GM15510 (cell line): ENCODE data around the gene MCC.

Experiments
- POLR2A ChIP-seq: IDR thresholded peaks from 3 replicates; pipeline ENCODE4 v1.6.1; 2011; ENCODE audit warnings: borderline replicate concordance; ENCODE audit not compliant: insufficient read length; ENCODE audit errors: extremely low read depth

Gene MCC

GRCh38 chr5:113067635-113068344 is 420.5 kb downstream of the MCC start:
- no peak for TF ChIP-seq POLR2A

DNA sequence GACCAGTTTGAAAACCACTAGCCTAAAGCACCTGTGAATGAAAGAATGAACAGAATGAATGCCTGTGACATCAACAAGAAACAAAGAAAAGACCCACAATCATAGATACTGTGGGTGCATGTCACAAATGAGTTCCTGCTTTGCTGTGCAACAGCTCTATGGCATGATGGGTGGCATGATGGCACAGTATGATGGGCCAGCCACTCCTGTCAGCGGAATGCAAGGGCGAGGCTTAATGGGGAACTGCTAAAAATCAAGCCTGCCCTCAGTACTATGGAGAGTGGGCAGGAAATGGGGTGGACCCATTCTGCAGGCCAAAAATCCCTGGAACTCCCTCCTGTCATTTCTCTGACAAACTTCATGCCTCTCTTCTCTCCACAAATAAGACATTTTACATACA is 422.6 kb downstream of the MCC start:
- TF ChIP-seq POLR2A = no peak

DNA sequence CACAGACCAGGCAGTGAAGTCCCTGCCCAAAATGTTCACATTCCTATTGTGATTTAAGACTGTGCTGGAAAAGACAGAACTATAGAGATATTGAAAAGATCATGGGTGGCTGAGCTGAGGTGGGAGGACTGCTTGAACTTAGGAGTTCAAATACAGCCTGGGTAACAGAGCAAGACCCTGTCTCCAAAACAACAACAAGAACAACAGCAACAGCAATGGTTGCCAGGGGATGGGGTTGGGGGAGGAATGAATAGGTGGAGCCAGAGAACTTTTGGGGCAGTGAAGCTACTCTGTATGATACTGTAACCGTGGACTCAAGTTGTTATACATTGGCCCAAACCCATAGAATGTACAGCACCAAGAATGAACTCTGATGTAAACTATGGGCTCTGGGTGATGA is 423.4 kb downstream of the MCC start:
- TF ChIP-seq POLR2A = no peak

- no peak for TF ChIP-seq POLR2A
These were observed 424.3 kb downstream of the MCC start for GRCh38 chr5:113063927-113064326.

DNA sequence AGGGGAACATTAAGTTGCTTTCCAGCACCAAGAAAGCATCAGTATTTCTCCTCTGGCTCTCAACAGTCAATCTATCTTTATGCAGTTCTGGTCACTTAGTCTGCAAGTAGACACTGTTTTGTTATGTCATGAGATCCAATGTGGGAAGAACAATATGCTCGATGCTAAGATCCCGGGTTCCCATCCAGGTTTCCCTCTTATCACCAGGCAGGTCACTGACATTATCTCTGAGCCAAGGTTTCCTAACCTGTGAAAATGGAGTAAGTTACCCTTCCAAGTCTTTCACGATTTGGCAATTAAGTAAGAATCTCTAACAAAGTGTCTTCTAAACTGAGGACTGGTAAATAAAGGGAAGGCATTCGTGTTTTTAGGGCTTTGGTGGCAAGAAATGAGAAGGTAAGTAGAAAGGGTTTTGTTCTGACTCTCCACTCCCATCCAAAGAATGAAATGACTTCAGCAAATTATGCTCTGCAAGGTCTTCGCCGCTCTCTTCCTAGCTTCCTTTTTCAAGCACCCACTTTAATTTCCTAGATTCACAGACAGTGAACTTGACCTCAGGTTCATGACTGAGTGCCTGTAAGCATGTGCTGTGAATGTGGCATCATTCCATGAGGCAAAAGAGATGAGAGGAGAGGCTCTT is 425.3 kb downstream of the MCC start:
- no peak for TF ChIP-seq POLR2A

GRCh38 chr5:113061846-113062780 is 426.1 kb downstream of the MCC start:
- no peak for TF ChIP-seq POLR2A

- no peak for TF ChIP-seq POLR2A
These were observed 427.7 kb downstream of the MCC start for GRCh38 chr5:113060408-113061025.

DNA sequence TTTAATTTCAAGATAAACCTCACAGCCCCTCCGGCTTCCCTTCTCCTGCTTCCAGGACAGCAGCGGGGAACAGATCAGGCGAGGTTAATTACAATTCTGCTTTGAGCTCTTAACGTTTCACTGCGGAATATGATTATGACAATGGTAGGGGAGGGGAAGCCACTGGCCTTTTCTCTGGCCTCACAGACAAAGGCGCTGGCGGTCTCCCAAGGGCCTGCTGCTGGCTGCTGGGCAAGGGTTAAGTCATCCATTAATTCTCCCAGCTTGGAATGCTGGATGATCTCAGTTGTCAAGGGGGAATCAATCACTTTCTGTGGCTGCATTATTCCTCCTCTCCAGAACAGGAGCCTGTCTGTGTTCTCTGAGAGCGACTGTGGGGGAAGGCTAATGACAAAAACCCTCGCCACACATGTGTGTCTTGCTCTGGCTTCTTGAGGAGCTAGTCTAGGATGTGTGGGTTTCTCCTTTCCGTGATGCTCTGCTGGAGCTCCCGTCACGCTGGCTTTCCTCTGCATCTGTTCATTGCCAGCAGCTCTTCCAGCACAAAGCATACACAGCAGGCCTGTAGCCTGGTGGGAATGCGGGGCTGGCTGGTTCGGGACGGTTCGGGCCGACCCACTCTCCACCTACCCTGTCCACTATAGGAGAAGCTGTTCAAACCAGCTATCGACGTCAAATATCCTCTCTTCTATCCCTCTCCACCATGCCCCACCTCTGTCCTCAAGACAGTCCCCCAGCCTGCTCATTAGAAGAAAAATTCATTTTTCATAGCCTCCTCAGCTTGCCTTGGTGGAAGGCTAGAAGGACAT is 428.8 kb downstream of the MCC start:
- no peak for TF ChIP-seq POLR2A

DNA sequence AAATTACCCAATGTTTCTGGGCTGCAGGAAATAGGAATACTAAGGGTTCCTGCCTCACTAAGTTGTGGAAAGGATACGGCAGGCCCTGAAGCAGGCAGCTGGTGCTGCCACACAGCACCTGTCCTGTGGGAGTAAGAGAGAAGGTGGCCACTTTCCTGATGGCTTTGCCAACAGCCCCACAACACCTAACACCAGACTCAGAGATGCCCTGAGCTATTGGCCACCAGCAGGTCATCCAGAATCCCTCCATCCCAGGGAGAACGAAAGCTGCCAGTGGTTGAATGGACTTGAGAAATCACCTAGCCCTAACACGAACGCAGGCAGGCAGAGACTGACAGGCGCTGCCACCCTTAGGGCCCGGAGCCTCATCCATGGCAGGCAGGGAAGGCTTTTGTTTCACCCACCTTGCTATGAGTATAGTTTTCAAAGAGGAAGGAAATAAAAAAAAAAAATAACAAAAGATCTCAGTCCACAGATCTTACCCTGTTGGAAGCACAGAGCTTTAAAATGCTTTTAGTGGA is 429.5 kb downstream of the MCC start:
- TF ChIP-seq POLR2A = no peak

DNA sequence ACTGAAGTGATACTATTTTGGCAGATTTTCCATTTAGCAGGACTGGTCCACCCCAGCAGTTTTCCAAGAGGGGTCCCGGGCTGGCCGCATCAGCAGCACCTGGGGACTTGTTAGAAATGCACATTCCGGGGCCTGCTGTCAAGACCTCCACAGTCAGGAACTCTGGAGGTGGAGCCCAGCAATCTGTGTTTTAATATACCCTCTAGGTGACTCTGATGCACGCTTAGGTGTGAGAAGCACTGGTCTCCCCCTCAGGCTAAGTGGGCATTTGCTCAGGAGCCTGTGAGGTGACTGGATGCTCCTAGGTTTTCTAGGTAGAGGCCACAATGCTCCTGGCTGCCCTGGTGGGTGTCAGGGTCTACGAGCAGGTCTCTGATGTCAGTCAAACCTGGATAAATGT is 430.0 kb downstream of the MCC start:
- no peak for TF ChIP-seq POLR2A

DNA sequence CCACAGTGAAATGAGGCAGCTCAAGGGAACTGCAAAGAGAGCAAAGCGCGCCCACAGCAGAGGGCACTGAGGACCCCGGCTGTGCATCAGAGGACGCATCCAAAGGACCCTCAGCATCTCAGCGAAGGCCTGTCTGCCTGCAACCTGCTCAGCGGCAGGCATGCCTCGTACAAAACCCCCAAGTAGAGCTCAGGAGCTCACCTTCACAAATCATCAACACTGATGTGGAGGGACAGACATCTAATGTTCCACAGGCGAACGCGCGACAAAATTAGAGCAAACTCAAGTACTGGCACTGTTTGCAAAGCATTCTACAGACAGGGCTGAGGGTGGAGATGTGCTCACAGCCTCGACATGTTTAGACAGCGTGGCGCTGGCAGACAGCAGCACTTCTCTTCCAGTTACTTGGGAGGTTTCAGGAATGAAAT is 430.7 kb downstream of the MCC start:
- TF ChIP-seq POLR2A = no peak

GRCh38 chr5:113056988-113057387 is 431.3 kb downstream of the MCC start:
- no peak for TF ChIP-seq POLR2A

DNA sequence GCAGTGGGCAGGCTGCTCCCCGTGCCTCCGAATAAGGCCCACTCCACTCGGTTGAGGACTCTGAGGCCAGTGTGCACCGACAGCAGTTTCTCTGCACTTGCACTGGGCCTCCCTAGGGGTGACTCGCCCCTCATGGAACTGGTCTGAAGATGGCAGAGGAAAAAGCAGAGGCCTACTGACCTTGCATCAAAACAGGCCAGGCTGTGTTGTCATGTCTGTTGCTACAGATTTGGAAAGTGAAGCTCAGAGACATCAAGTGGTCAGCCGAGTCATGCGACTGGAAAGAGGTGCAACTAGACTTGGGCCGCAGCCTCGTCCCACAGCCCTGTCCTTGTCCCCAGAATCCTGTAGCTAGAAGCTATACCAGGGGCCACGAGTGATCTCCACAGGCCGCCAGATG is 433.4 kb downstream of the MCC start:
- no peak for TF ChIP-seq POLR2A

- TF ChIP-seq POLR2A = no peak
These were observed 434.7 kb downstream of the MCC start for GRCh38 chr5:113053511-113053995.
